ENCODE results near the gene ICAM2.

DNA sequence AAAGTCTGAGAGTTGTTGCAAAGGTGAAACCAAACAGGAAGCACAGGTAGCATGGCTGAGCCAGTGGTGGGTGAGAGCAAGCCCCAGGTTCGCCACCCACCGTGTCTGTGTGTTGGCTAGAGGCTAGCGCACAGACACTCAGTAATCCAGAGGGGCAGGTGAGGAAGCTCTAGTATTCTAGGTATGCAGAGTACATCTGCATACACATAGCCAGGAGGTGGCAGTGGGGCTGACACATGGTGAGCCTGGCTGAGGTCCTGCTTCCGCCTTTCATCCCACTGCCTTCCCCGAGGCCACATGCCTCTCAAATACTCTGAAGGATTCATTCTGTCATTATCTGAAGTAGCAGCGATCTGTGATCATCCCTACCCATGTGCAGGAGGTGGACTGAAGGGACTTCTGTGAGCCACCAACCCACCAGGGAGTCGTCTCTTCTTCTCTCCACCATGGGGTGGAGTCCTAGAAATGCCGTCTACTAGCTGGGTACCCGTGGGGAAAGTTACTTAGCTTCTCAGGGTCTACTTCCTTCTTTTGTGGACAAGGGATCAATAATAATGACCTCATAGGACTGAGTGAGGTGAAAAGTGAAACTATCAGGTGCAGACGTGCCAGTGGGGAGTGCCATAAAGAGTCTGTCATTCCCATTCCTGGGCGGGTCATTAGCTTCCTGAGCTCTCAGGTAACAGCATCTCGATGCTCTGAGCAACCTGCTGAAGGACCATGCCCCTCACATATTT lies 36.0 kb upstream of the ICAM2 start:
- TF ChIP-seq, protein P1, sequence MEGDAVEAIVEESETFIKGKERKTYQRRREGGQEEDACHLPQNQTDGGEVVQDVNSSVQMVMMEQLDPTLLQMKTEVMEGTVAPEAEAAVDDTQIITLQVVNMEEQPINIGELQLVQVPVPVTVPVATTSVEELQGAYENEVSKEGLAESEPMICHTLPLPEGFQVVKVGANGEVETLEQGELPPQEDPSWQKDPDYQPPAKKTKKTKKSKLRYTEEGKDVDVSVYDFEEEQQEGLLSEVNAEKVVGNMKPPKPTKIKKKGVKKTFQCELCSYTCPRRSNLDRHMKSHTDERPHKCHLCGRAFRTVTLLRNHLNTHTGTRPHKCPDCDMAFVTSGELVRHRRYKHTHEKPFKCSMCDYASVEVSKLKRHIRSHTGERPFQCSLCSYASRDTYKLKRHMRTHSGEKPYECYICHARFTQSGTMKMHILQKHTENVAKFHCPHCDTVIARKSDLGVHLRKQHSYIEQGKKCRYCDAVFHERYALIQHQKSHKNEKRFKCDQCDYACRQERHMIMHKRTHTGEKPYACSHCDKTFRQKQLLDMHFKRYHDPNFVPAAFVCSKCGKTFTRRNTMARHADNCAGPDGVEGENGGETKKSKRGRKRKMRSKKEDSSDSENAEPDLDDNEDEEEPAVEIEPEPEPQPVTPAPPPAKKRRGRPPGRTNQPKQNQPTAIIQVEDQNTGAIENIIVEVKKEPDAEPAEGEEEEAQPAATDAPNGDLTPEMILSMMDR (IDR thresholded peaks at IDR 0.05; ENCODE audit: insufficient read depth, low read depth, low read length), result no peak
- TF ChIP-seq EZH2 (IDR thresholded peaks at IDR 0.05; ENCODE audit: insufficient read depth, low read length), result no peak
